Neutrophil (primary cell): Measurements from ENCODE around the gene CABS1.

ENCODE experiments used
- H3K27ac ChIP-seq: fragments of 200-600 bp; sonication (generic); 2 replicates; pipeline ENCODE4 v1.5.1; 2016; ENCODE audit warnings: mild to moderate bottlenecking, moderate library complexity
- H3K27me3 ChIP-seq: fragments of 200-600 bp; sonication (generic); 2 replicates; pipeline ENCODE4 v1.6.0; 2016; ENCODE audit warnings: mild to moderate bottlenecking
- H3K36me3 ChIP-seq: fragments of 200-600 bp; sonication (generic); 2 replicates; pipeline ENCODE4 v1.5.1; 2017
- H3K4me1 ChIP-seq, 2 experiments: fragments of 200-600 bp in 1 of 2; sonication (generic) in 1 of 2; 1 replicate in 1 of 2; 2 replicates in 1 of 2; pipeline versions ENCODE4 v1.5.1 to v1.6.1; 2013 to 2016; ENCODE audit warnings: low read depth in 1 of 2, low read length in 1 of 2, mild to moderate bottlenecking in 1 of 2, moderate library complexity in 1 of 2; ENCODE audit not compliant: control insufficient read depth in 1 of 2, insufficient read depth in 1 of 2
- H3K4me3 ChIP-seq, 2 experiments: fragments of 200-600 bp in 1 of 2; sonication (generic) in 1 of 2; 1 replicate in 1 of 2; 2 replicates in 1 of 2; pipeline ENCODE4 v1.5.1; 2013 to 2016; ENCODE audit warnings: low read depth in 1 of 2, low read length in 1 of 2, mild to moderate bottlenecking in 1 of 2, moderate library complexity in 1 of 2
- H3K9me3 ChIP-seq: fragments of 200-600 bp; sonication (generic); 2 replicates; pipeline ENCODE4 v1.5.1; 2016
- CTCF ChIP-seq: fragments of 200-600 bp; sonication (generic); IDR thresholded peaks from 2 replicates; pipeline ENCODE4 v1.5.1; 2016; ENCODE audit warnings: antibody characterized with exemption

The CABS1 gene

DNA sequence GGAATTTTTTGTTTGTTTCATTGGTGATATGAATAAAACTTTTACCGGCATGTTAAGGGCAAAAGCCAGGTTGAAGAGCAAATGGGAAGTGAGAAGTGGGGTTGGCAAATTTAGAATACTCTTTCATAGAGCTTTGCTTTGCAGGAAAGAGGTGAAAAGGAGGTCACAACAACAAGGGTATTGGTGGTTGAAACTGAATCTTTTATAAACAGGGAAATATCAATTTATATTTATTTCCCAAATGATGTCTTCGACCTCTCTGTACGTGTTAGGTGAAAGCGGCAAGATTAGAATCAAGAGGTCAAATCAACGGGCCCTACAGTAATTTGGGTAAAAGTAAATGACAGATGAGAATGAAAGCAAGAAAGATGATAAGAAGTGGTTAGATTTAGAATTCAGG lies 29.2 kb downstream of the CABS1 start:
- Histone ChIP-seq H3K36me3 (no peaks in the 10 kb centered on the region), H3K4me3 (no peak overlapping the region), H3K27me3 (no peaks in the 10 kb centered on the region), H3K4me1 (no peaks in the 10 kb centered on the region), H3K27ac (no peak overlapping the region), H3K9me3 (no peaks in the 10 kb centered on the region)
- no peak for TF ChIP-seq CTCF

GRCh38 chr4:70365479-70365878 lies 30.7 kb downstream of the CABS1 start:
- Histone ChIP-seq H3K27me3 (no peaks in the 10 kb centered on the region), H3K4me3 (no peak overlapping the region), H3K4me1 (no peaks in the 10 kb centered on the region), H3K9me3 (no peaks in the 10 kb centered on the region), H3K27ac (no peak overlapping the region), H3K36me3 (no peaks in the 10 kb centered on the region)
- TF ChIP-seq CTCF: no peak

- Histone ChIP-seq H3K27me3 (no peaks in the 10 kb centered on the region), H3K4me3 (no peak overlapping the region), H3K27ac (no peak overlapping the region), H3K4me1 (no peaks in the 10 kb centered on the region), H3K9me3 (no peaks in the 10 kb centered on the region), H3K36me3 (no peaks in the 10 kb centered on the region)
- TF ChIP-seq CTCF: no peak
Measured at GRCh38 chr4:70367813-70368212, 33.0 kb downstream of the CABS1 start.

- no peaks in the 10 kb centered on the region for H3K36me3 ChIP-seq
- TF ChIP-seq CTCF: no peak
- no peak overlapping the region for H3K4me3 ChIP-seq
- no peaks in the 10 kb centered on the region for H3K4me1 ChIP-seq
- H3K27ac ChIP-seq: no peak overlapping the region
- H3K9me3 ChIP-seq: no peaks in the 10 kb centered on the region
- H3K27me3 ChIP-seq: no peaks in the 10 kb centered on the region
Measured at GRCh38 chr4:70371987-70372386, 37.2 kb downstream of the CABS1 start.

- H3K27ac ChIP-seq: no peak overlapping the region
- H3K36me3 ChIP-seq: no peaks in the 10 kb centered on the region
- H3K4me1 ChIP-seq: no peaks in the 10 kb centered on the region
- no peak overlapping the region for H3K4me3 ChIP-seq
- TF ChIP-seq CTCF: no peak
- H3K27me3 ChIP-seq: no peaks in the 10 kb centered on the region
- no peaks in the 10 kb centered on the region for H3K9me3 ChIP-seq
Measured at GRCh38 chr4:70372760-70373159, 38.0 kb downstream of the CABS1 start.

GRCh38 chr4:70380578-70380977 lies 45.8 kb downstream of the CABS1 start:
- Histone ChIP-seq H3K4me3 (no peak overlapping the region), H3K27me3 (no peaks in the 10 kb centered on the region), H3K36me3 (no peaks in the 10 kb centered on the region), H3K27ac (no peak overlapping the region), H3K9me3 (no peaks in the 10 kb centered on the region), H3K4me1 (no peaks in the 10 kb centered on the region)
- TF ChIP-seq CTCF: no peak
